K562 (cell line): ENCODE measurements around the gene STARD13. TPM values are rescaled to one million over a fixed set of nuclear protein-coding genes. Genes with fewer than 3 reads are reported as not detected.

Source experiments
- ATAC-seq: fragments of 200-7000 bp; cut with Tn5 transposase; 3 replicates; pipeline ENCODE4 v1.9.1; 2020; ENCODE audit warnings: moderate library complexity
- BruUV-seq: library from RNA; stranded (reverse); fragments of 400-500 nt; replicated peaks from 2 replicates; lab custom pipeline; 2021; lab: Mats Ljungman, UMichigan
- CTCF ChIA-PET: fragments of 300-600 bp; formaldehyde crosslinking; extraction: SDS; loops from one replicate; lab custom pipeline; 2021; ENCODE audit warnings: low intra/inter-chr PET ratio; lab: Yijun Ruan, JAX
- POLR2A ChIA-PET: fragments of 300-600, 350-650 bp; sonication (Branson Sonifier 250); formaldehyde crosslinking; extraction: SDS; loops from one replicate; lab custom pipeline; 2021; ENCODE audit warnings: antibody characterized with exemption, inconsistent platforms; lab: Yijun Ruan, JAX
- DNase-seq, 4 experiments: peaks; one replicate each; pipeline versions ENCODE4 v3.0.0 to v3.0.0-alpha.2; 2011 to 2018; ENCODE audit warnings: low spot score in 3 of 4, mixed read lengths in 3 of 4; ENCODE audit errors: extremely low read depth in 1 of 4
- FAIRE-seq: peaks from 2 replicates; lab custom pipeline; 2011; peaks lifted over from hg19 to GRCh38; lab: Jason Lieb, UNC
- H2AFZ ChIP-seq: 2 replicates; pipeline ENCODE4 v1.6.0; 2011; ENCODE audit warnings: low read depth, low read length, control low read depth, inconsistent platforms
- H3K27ac ChIP-seq: fragments of 200-600 bp; 3 replicates; pipeline ENCODE4 v1.8.0; 2011; ENCODE audit warnings: low read depth, mild to moderate bottlenecking, control low read depth, inconsistent platforms, low read length, moderate library complexity, mixed read lengths; ENCODE audit errors: extremely low read depth
- H3K27me3 ChIP-seq, 2 experiments: fragments of 300-600 bp in 1 of 2; 2 replicates in 1 of 2; 3 replicates in 1 of 2; pipeline versions ENCODE4 v1.6.0 to v1.8.0; 2011; ENCODE audit warnings: inconsistent platforms in 2 of 2, low read length in 2 of 2, mild to moderate bottlenecking in 1 of 2, mixed read lengths in 1 of 2, moderate library complexity in 1 of 2; ENCODE audit not compliant: control insufficient read depth in 2 of 2, insufficient read depth in 2 of 2
- H3K36me3 ChIP-seq: fragments of 300-600 bp; 3 replicates; pipeline ENCODE4 v1.8.0; 2011; ENCODE audit warnings: mild to moderate bottlenecking, low read length, inconsistent platforms; ENCODE audit not compliant: control insufficient read depth, insufficient read depth
- H3K4me1 ChIP-seq, 2 experiments: fragments of 200-600 bp in 1 of 2; replicated peaks in 1 of 2; 2 replicates in 1 of 2; 3 replicates in 1 of 2; pipeline versions ENCODE4 v1.5.1 to v1.8.0; 2011; ENCODE audit warnings: inconsistent platforms in 2 of 2, low read length in 2 of 2, mild to moderate bottlenecking in 1 of 2, mixed read lengths in 1 of 2, moderate library complexity in 1 of 2; ENCODE audit not compliant: control insufficient read depth in 2 of 2, insufficient read depth in 2 of 2
- H3K4me2 ChIP-seq: 2 replicates; pipeline ENCODE4 v1.6.1; 2011; ENCODE audit warnings: low read length, control low read depth, inconsistent platforms, mixed read lengths; ENCODE audit not compliant: insufficient read depth
- H3K4me3 ChIP-seq: fragments of 200-600 bp; sonication (generic), shearing (Covaris generic); 2 replicates; pipeline ENCODE4 v1.5.1; 2016; ENCODE audit warnings: control low read depth, inconsistent platforms
- H3K79me2 ChIP-seq: fragments of 200-600 bp; 3 replicates; pipeline ENCODE4 v1.8.0; 2011; ENCODE audit warnings: low read length, inconsistent platforms; ENCODE audit not compliant: control insufficient read depth, insufficient read depth
- H3K9ac ChIP-seq, 2 experiments: 2 replicates each; pipeline versions ENCODE4 v1.6.0 to v1.6.1; 2011; ENCODE audit warnings: low read depth in 2 of 2, low read length in 2 of 2, control low read depth in 1 of 2, inconsistent platforms in 1 of 2, mild to moderate bottlenecking in 1 of 2, mixed read lengths in 1 of 2; ENCODE audit not compliant: insufficient read depth in 1 of 2
- H3K9me1 ChIP-seq: one replicate; pipeline ENCODE4 v1.6.0; 2011; ENCODE audit warnings: inconsistent platforms, mild to moderate bottlenecking, low read length, moderate library complexity; ENCODE audit not compliant: control insufficient read depth, insufficient read depth
- H3K9me3 ChIP-seq: replicated peaks from 2 replicates; pipeline ENCODE4 v1.5.1; 2011; ENCODE audit warnings: low read depth, low read length, inconsistent platforms; ENCODE audit not compliant: control insufficient read depth, insufficient read depth
- H4K20me1 ChIP-seq: replicated peaks from 2 replicates; pipeline ENCODE4 v1.6.1; 2011; ENCODE audit warnings: low read length, inconsistent platforms, mixed read lengths; ENCODE audit not compliant: control insufficient read depth, insufficient read depth
- ADNP ChIP-seq: fragments of 200-800 bp; sonication (Bioruptor generic); IDR thresholded peaks from 2 replicates; pipeline ENCODE4 v1.6.1; 2016; ENCODE audit warnings: missing genetic modification characterization, missing compliant biosample characterization
- CLOCK ChIP-seq: fragments of 250-450 bp; sonication (Bioruptor Pico); IDR thresholded peaks from 2 replicates; pipeline ENCODE4 v1.4.0; 2020; ENCODE audit warnings: mild to moderate bottlenecking, moderate library complexity, borderline replicate concordance
- DMBX1 ChIP-seq: fragments of 250-450 bp; sonication (Bioruptor Pico); IDR thresholded peaks from 2 replicates; pipeline ENCODE4 v1.8.0; 2022; ENCODE audit warnings: inconsistent platforms, mild to moderate bottlenecking, moderate library complexity, borderline replicate concordance
- FOXP1 ChIP-seq: sonication (generic); formaldehyde crosslinking; IDR thresholded peaks from 2 replicates; pipeline ENCODE4 v1.8.0; 2022; ENCODE audit warnings: mild to moderate bottlenecking, missing genetic modification reagents
- KHSRP ChIP-seq: fragments of 450-650 bp; IDR thresholded peaks from 2 replicates; pipeline ENCODE4 v1.6.1; 2017
- KLF13 ChIP-seq: fragments of 450-650 bp; IDR thresholded peaks from 2 replicates; pipeline ENCODE4 v1.6.1; 2016; ENCODE audit warnings: missing genetic modification characterization, low read depth, mild to moderate bottlenecking, missing compliant biosample characterization, moderate library complexity, borderline replicate concordance
- MCM7 ChIP-seq, 2 experiments: fragments of 450-650 bp; IDR thresholded peaks; 2 replicates each; pipeline ENCODE4 v1.6.1; 2016 to 2018
- MED1 ChIP-seq: sonication (generic); formaldehyde crosslinking; IDR thresholded peaks from 2 replicates; pipeline ENCODE4 v1.8.1; 2023; ENCODE audit warnings: missing genetic modification reagents, borderline replicate concordance
- MEIS2 ChIP-seq: fragments of 450-650 bp; IDR thresholded peaks from 2 replicates; pipeline ENCODE4 v1.6.1; 2014; ENCODE audit warnings: mild to moderate bottlenecking; ENCODE audit not compliant: partially characterized antibody
- NCOA2 ChIP-seq, 2 experiments: fragments of 450-650 bp; IDR thresholded peaks; 2 replicates each; pipeline ENCODE4 v1.6.1; 2018; ENCODE audit warnings: mild to moderate bottlenecking in 2 of 2, moderate library complexity in 1 of 2; ENCODE audit not compliant: partially characterized antibody in 2 of 2
- PML ChIP-seq: IDR thresholded peaks from 2 replicates; pipeline ENCODE4 v1.6.1; 2012; ENCODE audit warnings: low read length, inconsistent platforms
- POLR3G ChIP-seq: IDR thresholded peaks from 2 replicates; pipeline ENCODE4 v1.6.1; 2011; ENCODE audit not compliant: insufficient read length, insufficient replicate concordance; ENCODE audit errors: extremely low read depth
- SMARCE1 ChIP-seq: fragments of 450-650 bp; IDR thresholded peaks from 2 replicates; pipeline ENCODE4 v1.7.1; 2016; ENCODE audit warnings: mild to moderate bottlenecking
- ZFP36 ChIP-seq: fragments of 150-350 bp; IDR thresholded peaks from 2 replicates; pipeline ENCODE4 v1.6.1; 2018; ENCODE audit warnings: low read length, low read depth; ENCODE audit not compliant: partially characterized antibody
- ZNF354B ChIP-seq: fragments of 250-450 bp; sonication (Bioruptor Pico); IDR thresholded peaks from 2 replicates; pipeline ENCODE4 v1.4.0; 2020
- ZNF79 ChIP-seq: fragments of 250-450 bp; sonication (Bioruptor Pico); IDR thresholded peaks from 2 replicates; pipeline ENCODE4 v1.4.0; 2020; ENCODE audit warnings: low read depth, mild to moderate bottlenecking, moderate library complexity
- ZSCAN29 ChIP-seq: fragments of 450-650 bp; IDR thresholded peaks from 2 replicates; pipeline ENCODE4 v1.6.1; 2017
- WGBS: fragments of 100-300 bp; shearing (Covaris generic); methylation state at CpG from one replicate; pipeline ENCODE4 v1.1.6; 2016; ENCODE audit warnings: low coverage, mixed read lengths; ENCODE audit not compliant: insufficient coverage; ENCODE audit errors: missing lambda C conversion rate; 5-methylcytosine and 5-hydroxymethylcytosine counted together
- in situ Hi-C: fragments of 300-500 bp; cut with MboI; formaldehyde crosslinking; loops from 4 replicates; pipeline ENCODE4 v1.15.0; 2018; ENCODE audit warnings: inconsistent platforms, mixed read lengths
- intact Hi-C: fragments of 100-400 bp; cut with micrococcal nuclease; formaldehyde crosslinking; loops from 2 replicates; pipeline ENCODE4 v1.14.2; 2022
- polyA plus RNA-seq, 8 experiments: library from polyadenylated mRNA; depleted of rRNA in 4 of 8; stranded (reverse) in 5 of 8; unstranded in 3 of 8; fragments of >200 nt; fragmentation: Nextera tagmentation in 2 of 8; fragmentation: Illumina TruSeq in 1 of 8; extraction: Ambion mirVana in 2 of 8; extraction: Trizol in 1 of 8; gene quantifications; 2 replicates each; pipeline versions ENCODE4 v1.2.1 to v1.2.3, GENCODE V29; 2011 to 2014; ENCODE audit warnings: inconsistent platforms in 1 of 8, missing spikeins in 1 of 8
- total RNA-seq, 7 experiments: library from RNA; depleted of rRNA in 6 of 7; stranded (reverse); fragments of >200 nt in 6 of 7; fragmentation: Illumina TruSeq in 2 of 7; extraction: Trizol in 2 of 7; gene quantifications; 2 replicates each; pipeline versions ENCODE4 v1.2.1 to v1.2.3, GENCODE V29; 2011 to 2021; ENCODE audit warnings: low replicate concordance in 1 of 7
- TF ChIP-seq, protein P1 (sequence below): fragments of 250-450 bp; sonication (Bioruptor Pico); IDR thresholded peaks from 2 replicates; pipeline ENCODE4 v1.8.0; 2021; ENCODE audit warnings: moderate library complexity, mild to moderate bottlenecking, inconsistent platforms
- TF ChIP-seq, protein P2 (sequence below): sonication (generic); formaldehyde crosslinking; IDR thresholded peaks from 2 replicates; pipeline ENCODE4 v1.9.0; 2022; ENCODE audit warnings: mild to moderate bottlenecking, missing genetic modification reagents

The STARD13 gene
- total and polyA plus RNA-seq, 9 of the 15 experiments (the other 6 are each of a cell fraction or from before 2014, with no cell fraction given) = 0.11 TPM; not detected in 8

DNA sequence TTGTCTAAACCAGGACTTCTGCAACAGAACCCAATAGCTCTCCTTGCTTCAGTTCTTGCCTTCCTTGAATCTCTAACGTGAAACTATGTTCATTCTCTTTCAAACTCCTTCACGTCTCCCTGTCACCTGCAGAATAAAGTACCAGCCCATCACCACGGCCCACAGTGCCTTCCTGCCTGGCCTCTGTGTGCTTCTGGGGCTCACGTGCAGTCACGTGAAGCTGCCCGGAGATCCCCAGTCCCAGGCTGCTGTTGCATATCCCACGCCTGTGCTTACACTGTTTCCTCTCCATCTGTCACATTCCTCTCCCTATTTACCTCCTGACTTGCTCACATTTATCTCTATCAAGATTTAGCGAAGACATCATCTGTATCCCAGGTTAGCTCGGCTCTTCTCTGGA, 102.8 kb downstream of the STARD13 start:
- no peak overlapping the region for H3K9ac ChIP-seq
- ATAC-seq = no peak
- intact Hi-C loops = no loop called here

DNA sequence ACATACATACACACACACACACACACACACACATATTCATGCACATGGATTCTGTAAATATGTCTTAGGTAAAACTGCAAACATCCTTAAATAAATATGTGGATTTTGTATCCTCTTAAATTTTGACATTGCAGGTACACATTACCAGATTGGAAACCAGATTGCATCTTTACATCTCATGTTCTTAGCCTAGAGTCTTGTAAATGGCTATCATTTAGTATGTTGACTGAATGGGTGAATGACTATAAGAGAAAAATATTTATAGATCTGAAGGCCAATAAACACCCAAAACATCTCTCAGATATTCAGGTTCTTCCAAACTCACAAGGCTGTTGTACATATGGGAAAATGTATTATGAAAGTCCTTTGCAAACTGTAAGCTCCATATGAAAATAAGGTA, 104.3 kb downstream of the STARD13 start:
- H4K20me1 ChIP-seq = no peaks in the 10 kb centered on the region
- H3K4me1 ChIP-seq = no peaks in the 10 kb centered on the region
- TF ChIP-seq CLOCK (CRISPR knock-in tag) = no peak
- no peak for TF ChIP-seq NCOA2 (IDR thresholded peaks at IDR 0.05; ENCODE audit: partially characterized antibody in 2 of 2)
- TF ChIP-seq MEIS2 = no peak
- TF ChIP-seq ADNP (tag) = no peak
- TF ChIP-seq, protein P1, sequence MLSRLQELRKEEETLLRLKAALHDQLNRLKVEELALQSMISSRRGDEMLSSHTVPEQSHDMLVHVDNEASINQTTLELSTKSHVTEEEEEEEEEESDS (CRISPR knock-in tag) = no peak
- TF ChIP-seq KLF13 (tag) = no peak
- DNase-seq (no peak), FAIRE-seq (no peak), ATAC-seq (no peak)
- no peak overlapping the region for H3K4me3 ChIP-seq
- no peak overlapping the region for H3K9ac ChIP-seq
- no peaks in the 10 kb centered on the region for H3K9me1 ChIP-seq
- CTCF ChIA-PET = no interaction called here
- H3K27ac ChIP-seq = no peak overlapping the region
- in situ Hi-C loops = no loop called here
- H3K36me3 ChIP-seq = no peaks in the 10 kb centered on the region
- POLR2A ChIA-PET = no interaction called here
- H3K4me2 ChIP-seq = no peak overlapping the region
- H3K27me3 ChIP-seq = no peaks in the 10 kb centered on the region; a peak in 1 of 5 replicates
- intact Hi-C loops = no loop called here
- H3K79me2 ChIP-seq = no peaks in the 10 kb centered on the region
- H3K9me3 ChIP-seq = no peaks in the 10 kb centered on the region
- H2AFZ ChIP-seq = no peak overlapping the region
- no TSS peak for BruUV-seq

More for the DNA sequence above, 102.8 kb downstream of the STARD13 start:
- in situ Hi-C loops = no loop called here
- DNase-seq (no peak), FAIRE-seq (no peak)
- TF ChIP-seq SMARCE1 = no peak
- TF ChIP-seq ZSCAN29 = no peak
- TF ChIP-seq MCM7 (IDR thresholded peaks at IDR 0.05) = no peak
- TF ChIP-seq PML = no peak
- no peak for TF ChIP-seq ZNF354B (CRISPR knock-in tag)
- no peak for TF ChIP-seq ZFP36
- TF ChIP-seq KHSRP = no peak
- no peak for TF ChIP-seq FOXP1 (CRISPR knock-in tag)
- TF ChIP-seq MED1 (CRISPR knock-in tag) = no peak
- no peak for TF ChIP-seq ZNF79 (CRISPR knock-in tag)
- TF ChIP-seq, protein P2, sequence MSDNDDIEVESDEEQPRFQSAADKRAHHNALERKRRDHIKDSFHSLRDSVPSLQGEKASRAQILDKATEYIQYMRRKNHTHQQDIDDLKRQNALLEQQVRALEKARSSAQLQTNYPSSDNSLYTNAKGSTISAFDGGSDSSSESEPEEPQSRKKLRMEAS = no peak
- no peak for TF ChIP-seq POLR3G
- no peak for TF ChIP-seq DMBX1 (CRISPR knock-in tag)
- no peak overlapping the region for H3K4me2 ChIP-seq
- no peak overlapping the region for H3K4me3 ChIP-seq
- H2AFZ ChIP-seq = no peak overlapping the region
- BruUV-seq = no TSS peak
- no peaks in the 10 kb centered on the region for H3K9me3 ChIP-seq
- H4K20me1 ChIP-seq = no peaks in the 10 kb centered on the region
- no peaks in the 10 kb centered on the region for H3K36me3 ChIP-seq
- H3K27me3 ChIP-seq = no peaks in the 10 kb centered on the region; a peak in 1 of 5 replicates
- no peaks in the 10 kb centered on the region for H3K4me1 ChIP-seq
- POLR2A ChIA-PET = interaction anchor here (0.7 kb wide), 1 partner anchor 399 kb away, joined by 3 read pairs; no protein-coding TSS in a partner anchor
- 0% methylated on average over 8 of the region's 9 CpGs for WGBS
- CTCF ChIA-PET = no interaction called here
- H3K27ac ChIP-seq = no peak overlapping the region
- no peaks in the 10 kb centered on the region for H3K9me1 ChIP-seq
- no peaks in the 10 kb centered on the region for H3K79me2 ChIP-seq
